Measurements from ENCODE around the gene THYN1. TPM values are rescaled to one million over a fixed set of nuclear protein-coding genes. Genes with fewer than 3 reads are reported as not detected.

THYN1 gene
- total RNA-seq, 1 experiment from 2014 or later: 88.3 TPM

DNA sequence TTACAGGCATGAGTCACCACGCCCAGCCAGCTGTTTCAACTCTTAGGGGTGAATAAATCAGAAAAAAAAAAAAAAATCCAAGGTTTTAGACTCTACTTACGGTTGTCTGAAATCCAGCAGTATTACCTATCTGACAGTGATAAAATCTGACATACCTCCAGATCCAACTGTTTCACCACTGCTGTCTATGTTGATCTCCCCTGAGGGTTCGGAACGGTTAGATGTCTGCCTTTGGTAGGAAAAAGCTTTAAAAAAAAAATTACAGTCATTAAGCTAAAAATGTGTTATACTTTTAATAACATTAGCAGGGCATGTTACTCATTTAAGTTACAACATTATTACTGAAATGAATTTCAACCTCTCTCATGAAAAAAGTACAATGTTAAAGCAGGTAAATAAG lies 50.5 kb downstream of the THYN1 start:
- peaks cover 99% of the 10 kb centered on the region for H3K36me3 Mint-ChIP-seq (ENCODE audit: insufficient read depth, unreplicated experiment)
- DNase-seq: no peak
- BruUV-seq (replicated peaks): no TSS peak
- no peak overlapping the region for H3K27ac Mint-ChIP-seq (ENCODE audit: unreplicated experiment)
- Histone ChIP-seq H3K36me3 (ENCODE audit: control insufficient read depth, insufficient read depth, low read length) (peaks cover 8% of the 10 kb centered on the region), H3K4me3 (ENCODE audit: low read depth, low read length) (no peak overlapping the region), H3K4me1 (peaks cover 14% of the 10 kb centered on the region), H3K27me3 (replicated peaks; ENCODE audit: control insufficient read depth, insufficient read depth, low read length) (no peaks in the 10 kb centered on the region), H3K9me3 (no peaks in the 10 kb centered on the region)
- no peaks in the 10 kb centered on the region for H3K9me3 Mint-ChIP-seq (ENCODE audit: unreplicated experiment)
- CTCF ChIA-PET: no interaction called here
- no peaks in the 10 kb centered on the region for H3K27me3 Mint-ChIP-seq (ENCODE audit: insufficient read depth, unreplicated experiment)
- H3K4me3 Mint-ChIP-seq (ENCODE audit: unreplicated experiment): no peak overlapping the region
- no peak for TF ChIP-seq CTCF (IDR thresholded peaks at IDR 0.05; ENCODE audit: insufficient read depth in 1 of 2, low read depth in 1 of 2, low read length in 1 of 2, severe bottlenecking in 1 of 2, unreplicated experiment in 1 of 2)
- intact Hi-C loops (cut with micrococcal nuclease; ENCODE audit: unreplicated experiment): no loop called here
- POLR2A ChIA-PET: no interaction called here
- H3K4me1 Mint-ChIP-seq (ENCODE audit: low read depth, unreplicated experiment): peaks cover 18% of the 10 kb centered on the region

DNA sequence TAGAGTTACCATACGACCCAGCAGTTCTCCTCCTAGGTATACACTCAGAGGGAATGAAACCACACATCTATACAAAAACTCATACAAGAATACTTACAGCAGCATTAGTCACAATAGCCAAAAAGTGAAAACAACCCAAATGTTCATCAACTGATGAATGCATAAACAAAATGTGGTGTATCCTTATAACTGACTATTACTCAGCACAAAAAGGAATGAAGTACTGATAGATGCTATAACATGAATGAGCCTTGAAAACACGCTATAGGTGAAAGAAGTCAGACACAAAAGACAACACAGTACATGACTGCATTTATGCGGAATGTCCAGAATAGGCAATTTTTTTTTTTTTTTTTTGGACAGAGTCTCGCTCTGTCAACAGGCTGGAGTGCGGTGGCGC lies 52.5 kb downstream of the THYN1 start:
- no peak for TF ChIP-seq CTCF (IDR thresholded peaks at IDR 0.05; ENCODE audit: insufficient read depth in 1 of 2, low read depth in 1 of 2, low read length in 1 of 2, severe bottlenecking in 1 of 2, unreplicated experiment in 1 of 2)
- DNase-seq: no peak
- intact Hi-C loops (cut with micrococcal nuclease; ENCODE audit: unreplicated experiment): no loop called here
- peaks cover 17% of the 10 kb centered on the region for H3K4me1 ChIP-seq
- Mint-ChIP-seq H3K9me3 (ENCODE audit: unreplicated experiment) (no peaks in the 10 kb centered on the region), H3K4me1 (ENCODE audit: low read depth, unreplicated experiment) (peaks cover 21% of the 10 kb centered on the region), H3K4me3 (ENCODE audit: unreplicated experiment) (no peak overlapping the region), H3K27me3 (ENCODE audit: insufficient read depth, unreplicated experiment) (no peaks in the 10 kb centered on the region), H3K27ac (ENCODE audit: unreplicated experiment) (no peak overlapping the region), H3K36me3 (ENCODE audit: insufficient read depth, unreplicated experiment) (peaks cover 99% of the 10 kb centered on the region)
- POLR2A ChIA-PET: no interaction called here
- no peak overlapping the region for H3K4me3 ChIP-seq (ENCODE audit: low read depth, low read length)
- CTCF ChIA-PET: no interaction called here
- H3K9me3 ChIP-seq: no peaks in the 10 kb centered on the region
- no peaks in the 10 kb centered on the region for H3K27me3 ChIP-seq (replicated peaks; ENCODE audit: control insufficient read depth, insufficient read depth, low read length)
- no peaks in the 10 kb centered on the region; the same call in 1 of the 2 replicates for H3K36me3 ChIP-seq (ENCODE audit: control insufficient read depth, insufficient read depth, low read length)
- BruUV-seq (replicated peaks): no TSS peak

DNA sequence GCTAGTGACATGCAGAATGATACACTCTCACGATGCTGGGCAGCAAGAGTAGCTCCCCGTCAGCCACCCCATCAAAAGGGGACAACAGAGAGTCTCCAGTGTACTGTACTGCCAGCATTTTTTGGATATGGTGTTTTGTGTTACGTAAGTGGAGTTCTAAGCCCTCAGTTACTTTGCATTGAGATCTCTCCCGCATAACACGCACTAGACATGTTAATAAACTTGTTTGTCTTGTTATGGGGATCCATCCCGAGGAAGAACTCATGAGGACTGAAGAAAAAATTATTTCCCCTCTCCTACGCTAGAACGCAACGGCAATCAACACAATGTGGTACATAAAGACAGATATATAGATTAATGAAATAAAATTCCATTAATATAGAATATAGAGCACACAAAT lies 53.6 kb downstream of the THYN1 start:
- Mint-ChIP-seq H3K4me1 (ENCODE audit: low read depth, unreplicated experiment) (peaks cover 21% of the 10 kb centered on the region), H3K9me3 (ENCODE audit: unreplicated experiment) (no peaks in the 10 kb centered on the region), H3K4me3 (ENCODE audit: unreplicated experiment) (no peak overlapping the region), H3K36me3 (ENCODE audit: insufficient read depth, unreplicated experiment) (peaks cover 96% of the 10 kb centered on the region), H3K27me3 (ENCODE audit: insufficient read depth, unreplicated experiment) (no peaks in the 10 kb centered on the region), H3K27ac (ENCODE audit: unreplicated experiment) (peak overlapping the region; percentile 44)
- no peaks in the 10 kb centered on the region for H3K27me3 ChIP-seq (replicated peaks; ENCODE audit: control insufficient read depth, insufficient read depth, low read length)
- H3K4me1 ChIP-seq: peaks cover 17% of the 10 kb centered on the region
- intact Hi-C loops (cut with micrococcal nuclease; ENCODE audit: unreplicated experiment): no loop called here
- H3K4me3 ChIP-seq (ENCODE audit: low read depth, low read length): no peak overlapping the region
- H3K36me3 ChIP-seq (ENCODE audit: control insufficient read depth, insufficient read depth, low read length): no peaks in the 10 kb centered on the region; the same call in 1 of the 2 replicates
- POLR2A ChIA-PET: interaction anchor here (0.7 kb wide), 1 partner anchor 25 kb away, joined by 3 read pairs; the partner anchor contains the start of gene VPS26B
- H3K9me3 ChIP-seq: no peaks in the 10 kb centered on the region
- CTCF ChIA-PET: no interaction called here
- no peak for TF ChIP-seq CTCF (IDR thresholded peaks at IDR 0.05; ENCODE audit: insufficient read depth in 1 of 2, low read depth in 1 of 2, low read length in 1 of 2, severe bottlenecking in 1 of 2, unreplicated experiment in 1 of 2)
- no peak for DNase-seq
- no TSS peak for BruUV-seq (replicated peaks)

Other genes with a start within 250 kb of the THYN1 start
- gene JAM3, start 184.3 kb downstream of the THYN1 start, total RNA-seq (2022): 0.65 and 1.5 TPM in 2 replicates
- 97.8 and 108 TPM in 2 replicates for gene NCAPD3, start 29.4 kb downstream of the THYN1 start, total RNA-seq (2022)
- 71.4 and 78.1 TPM in 2 replicates for gene VPS26B, start 28.7 kb downstream of the THYN1 start, total RNA-seq (2022)
- 48.7 and 52.0 TPM in 2 replicates for gene ACAD8, start 216 bp upstream of the THYN1 start, total RNA-seq (2022)
- not detected in 2 replicates for gene GLB1L3, start 23.0 kb upstream of the THYN1 start, total RNA-seq (2022)
- gene GLB1L2, start 78.6 kb upstream of the THYN1 start, total RNA-seq (2022): 15.8 TPM in 2 replicates
- 0.11 TPM in 1 of 2 replicates, not detected in the other for gene B3GAT1, start 158.9 kb upstream of the THYN1 start, total RNA-seq (2022)

All from Caco-2 (cell line).